Mucosa of descending colon (tissue), 3 donors: ENCODE data around the gene ENDOU. TPM values are rescaled to one million over a fixed set of nuclear protein-coding genes. Genes with fewer than 3 reads are reported as not detected.
"Not testable (repeated sequence)": the region's sequence is repeated elsewhere in the genome, so short reads cannot be mapped to it uniquely, and the experiment has no call there.

Source experiments
- ATAC-seq: fragments of 200-7000 bp; cut with Tn5 transposase; one replicate; pipeline ENCODE4 v1.9.1; 2020; ENCODE audit warnings: mild to moderate bottlenecking, moderate library complexity
- DNase-seq, 3 donors: peaks; one replicate each; pipeline ENCODE4 v3.0.0-alpha.2; 2020
- H3K36me3 ChIP-seq: fragments of 200-600 bp; one replicate; pipeline ENCODE4 v1.8.0; 2021; ENCODE audit warnings: low read depth, mild to moderate bottlenecking
- H3K4me1 ChIP-seq: fragments of 200-600 bp; one replicate; pipeline ENCODE4 v1.8.0; 2021; ENCODE audit warnings: low read depth, mild to moderate bottlenecking
- H3K4me3 ChIP-seq: fragments of 200-600 bp; one replicate; pipeline ENCODE4 v1.8.0; 2021; ENCODE audit warnings: mild to moderate bottlenecking
- H3K9me3 ChIP-seq: fragments of 200-600 bp; one replicate; pipeline ENCODE4 v1.8.0; 2021; ENCODE audit warnings: mild to moderate bottlenecking
- CTCF ChIP-seq: fragments of 200-600 bp; IDR thresholded peaks from one replicate; pipeline ENCODE4 v1.8.0; 2022; ENCODE audit warnings: antibody characterized with exemption, mild to moderate bottlenecking
- intact Hi-C, 2 donors: fragments of 100-400 bp; cut with DNase I in 1 of 2; cut with micrococcal nuclease in 1 of 2; formaldehyde crosslinking; loops; one replicate each; pipeline versions ENCODE4 v1.11.0 to v1.11.1; 2022; cut with DNase I, micrococcal nuclease
- total RNA-seq, 3 donors: library from RNA; stranded (reverse); fragmentation: NEBNext Ultra II Directional in 2 of 3; extraction: Animal tissue kit (Norgen Biotek cat#: 25700) in 2 of 3; gene quantifications; one replicate each; pipeline versions ENCODE4 v1.2.1 to v1.2.4, GENCODE V29; 2021 to 2023
- donor health status: DM: no; HTN: no; CAD: no; lungs with moderate emphysema.
- donor health status: DM: no; HTN: no; CAD: no.
- donor health status: DM: no; HTN: yes; CAD: no.

The ENDOU gene
- total RNA-seq, 3 donors from 2014 or later: 0.19 to 0.31 TPM; not detected in 1

- TF ChIP-seq CTCF: no peak
- H3K4me1 ChIP-seq: no peaks in the 10 kb centered on the region
- intact Hi-C loops: loop anchor here in 1 of 2 donors (10.0 kb wide), 1 partner anchor 662 kb away; no protein-coding TSS in a partner anchor
- no peaks in the 10 kb centered on the region for H3K9me3 ChIP-seq
- H3K36me3 ChIP-seq: no peaks in the 10 kb centered on the region
- DNase-seq (no peak), ATAC-seq (peak; percentile 55)
- H3K4me3 ChIP-seq: no peak overlapping the region
Observed at GRCh38 chr12:47686645-47687240, 38.5 kb downstream of the ENDOU start.

- no peak for ATAC-seq
- intact Hi-C loops: loop anchor here in 1 of 2 donors (10.0 kb wide), 1 partner anchor 655 kb away; no protein-coding TSS in a partner anchor
Observed at GRCh38 chr12:47679785-47680184, 45.5 kb downstream of the ENDOU start.

GRCh38 chr12:47672068-47672467 lies 53.2 kb downstream of the ENDOU start:
- ATAC-seq: no peak
- Histone ChIP-seq H3K4me3 (no peak overlapping the region), H3K4me1 (no peaks in the 10 kb centered on the region), H3K9me3 (no peaks in the 10 kb centered on the region), H3K36me3 (no peaks in the 10 kb centered on the region)
- no peak for DNase-seq
- intact Hi-C loops: no loop called here
- no peak for TF ChIP-seq CTCF

More at GRCh38 chr12:47679785-47680184, 45.5 kb downstream of the ENDOU start:
- Histone ChIP-seq H3K4me3 (no peak overlapping the region), H3K9me3 (no peaks in the 10 kb centered on the region), H3K36me3 (no peaks in the 10 kb centered on the region), H3K4me1 (no peaks in the 10 kb centered on the region)
- no peak for TF ChIP-seq CTCF
- DNase-seq: no peak

- not testable (repeated sequence) for H3K9me3 ChIP-seq
Observed at GRCh38 chr12:47667935-47668334, 57.4 kb downstream of the ENDOU start.

More at GRCh38 chr12:47667935-47668334, 57.4 kb downstream of the ENDOU start:
- DNase-seq, H3K4me3 ChIP-seq, ATAC-seq, intact Hi-C loops, H3K36me3 ChIP-seq, H3K4me1 ChIP-seq: not testable (repeated sequence)

Other genes starting within 250 kb of the ENDOU start
- 10 to 100 TPM; 16.5 to 26.0 (median 20.0) TPM for gene RPAP3, start 19.5 kb downstream of the ENDOU start, total RNA-seq
- gene RAPGEF3, start 33.4 kb upstream of the ENDOU start, total RNA-seq: 10 to 100 TPM in 2 of 3 donors, 1 to 10 TPM in 1; 9.5 to 15.6 (median 11.4) TPM
- gene SLC48A1, start 47.7 kb upstream of the ENDOU start, total RNA-seq: 10 to 100 TPM; 17.2 to 35.4 (median 19.1) TPM
- 10 to 100 TPM; 19.5 to 67.4 (median 33.2) TPM for gene HDAC7, start 94.4 kb upstream of the ENDOU start, total RNA-seq
- 100 to 1,000 TPM in 2 of 3 donors, 10 to 100 TPM in 1; 69.5 to 175 (median 162) TPM for gene VDR, start 179.5 kb upstream of the ENDOU start, total RNA-seq
- 100 to 1,000 TPM in 2 of 3 donors, 10 to 100 TPM in 1; 93.9 to 208 (median 183) TPM for gene TMEM106C, start 238.1 kb upstream of the ENDOU start, total RNA-seq